WERI-Rb-1 (cell line): Measurements from ENCODE around the gene EIF3K.

ENCODE experiments used
- DNase-seq: peaks from one replicate; pipeline ENCODE4 v3.0.0-alpha.2; 2020
- H3K27ac ChIP-seq: fragments of 250-450 bp; sonication (Bioruptor Pico); 2 replicates; pipeline ENCODE4 v1.5.1; 2020; ENCODE audit warnings: mild to moderate bottlenecking, moderate library complexity
- H3K27me3 ChIP-seq: fragments of 250-450 bp; sonication (Bioruptor Pico); 2 replicates; pipeline ENCODE4 v1.5.1; 2021; ENCODE audit warnings: mild to moderate bottlenecking, low read depth, moderate library complexity; ENCODE audit not compliant: insufficient read depth, severe bottlenecking
- H3K36me3 ChIP-seq: fragments of 250-450 bp; sonication (Bioruptor Pico); 2 replicates; pipeline ENCODE4 v1.5.1; 2020; ENCODE audit warnings: mild to moderate bottlenecking, moderate library complexity
- H3K4me3 ChIP-seq: 2 replicates; pipeline ENCODE4 v1.5.1; 2011; ENCODE audit warnings: low read depth, mild to moderate bottlenecking, control low read depth, low read length
- H3K9me3 ChIP-seq: fragments of 250-450 bp; sonication (Bioruptor Pico); 2 replicates; pipeline ENCODE4 v1.5.1; 2021; ENCODE audit warnings: mild to moderate bottlenecking, moderate library complexity; ENCODE audit not compliant: severe bottlenecking
- TF ChIP-seq, protein P1 (sequence below): IDR thresholded peaks from 2 replicates; pipeline ENCODE4 v1.5.1; 2011; ENCODE audit warnings: low read depth, mild to moderate bottlenecking, control low read depth, inconsistent platforms, low read length

The EIF3K gene

DNA sequence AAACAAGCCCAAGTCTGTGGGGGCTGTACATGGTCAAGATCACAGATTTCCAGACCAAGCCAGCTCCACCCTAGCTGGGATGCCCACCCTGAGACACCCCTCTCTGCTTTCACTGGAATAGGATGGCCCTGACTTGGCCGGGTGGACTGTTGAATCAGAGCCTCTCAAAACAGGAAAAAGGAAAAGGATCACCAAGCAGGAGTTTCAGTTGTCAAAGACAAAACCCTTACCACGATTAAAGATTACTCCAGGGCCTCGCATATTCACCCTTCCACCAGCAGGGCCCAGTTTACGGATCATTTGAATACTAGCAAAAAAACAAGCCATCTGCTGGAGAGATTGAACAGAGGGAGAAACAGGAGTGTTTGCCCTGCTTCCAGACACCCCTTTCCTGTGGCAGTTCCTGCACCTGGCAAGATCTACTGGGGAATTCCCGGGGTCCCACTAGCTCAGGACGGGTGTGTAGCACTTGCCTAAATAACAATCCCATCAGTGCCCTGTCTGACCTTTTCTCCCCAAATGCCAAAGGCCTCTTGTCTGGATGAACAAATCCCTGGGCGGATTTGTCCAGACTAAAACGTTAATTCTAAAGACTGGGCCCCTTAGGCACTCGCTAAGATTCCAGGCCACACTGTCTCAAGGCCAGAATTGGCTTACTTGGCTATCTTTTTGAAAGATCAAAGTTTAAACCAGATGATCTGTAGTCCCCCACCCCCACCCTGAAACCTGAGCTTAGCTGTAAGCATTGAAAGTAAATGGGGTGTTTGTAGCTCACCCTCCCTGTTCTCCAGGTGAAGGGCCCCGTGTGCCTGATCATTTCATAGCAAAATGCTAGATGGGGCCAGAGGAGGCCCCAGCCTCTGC, 66.9 kb downstream of the EIF3K start:
- peak; percentile 76 for DNase-seq
- no peaks in the 10 kb centered on the region for H3K27me3 ChIP-seq
- H3K4me3 ChIP-seq = peak overlapping the region; percentile 1
- peaks cover 46% of the 10 kb centered on the region for H3K36me3 ChIP-seq
- peak overlapping the region; percentile 87 for H3K27ac ChIP-seq
- H3K9me3 ChIP-seq = no peaks in the 10 kb centered on the region
- TF ChIP-seq, protein P1, sequence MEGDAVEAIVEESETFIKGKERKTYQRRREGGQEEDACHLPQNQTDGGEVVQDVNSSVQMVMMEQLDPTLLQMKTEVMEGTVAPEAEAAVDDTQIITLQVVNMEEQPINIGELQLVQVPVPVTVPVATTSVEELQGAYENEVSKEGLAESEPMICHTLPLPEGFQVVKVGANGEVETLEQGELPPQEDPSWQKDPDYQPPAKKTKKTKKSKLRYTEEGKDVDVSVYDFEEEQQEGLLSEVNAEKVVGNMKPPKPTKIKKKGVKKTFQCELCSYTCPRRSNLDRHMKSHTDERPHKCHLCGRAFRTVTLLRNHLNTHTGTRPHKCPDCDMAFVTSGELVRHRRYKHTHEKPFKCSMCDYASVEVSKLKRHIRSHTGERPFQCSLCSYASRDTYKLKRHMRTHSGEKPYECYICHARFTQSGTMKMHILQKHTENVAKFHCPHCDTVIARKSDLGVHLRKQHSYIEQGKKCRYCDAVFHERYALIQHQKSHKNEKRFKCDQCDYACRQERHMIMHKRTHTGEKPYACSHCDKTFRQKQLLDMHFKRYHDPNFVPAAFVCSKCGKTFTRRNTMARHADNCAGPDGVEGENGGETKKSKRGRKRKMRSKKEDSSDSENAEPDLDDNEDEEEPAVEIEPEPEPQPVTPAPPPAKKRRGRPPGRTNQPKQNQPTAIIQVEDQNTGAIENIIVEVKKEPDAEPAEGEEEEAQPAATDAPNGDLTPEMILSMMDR = peak; percentile 43

GRCh38 chr19:38686530-38686888, 67.5 kb downstream of the EIF3K start:
- Histone ChIP-seq H3K27ac (peak overlapping the region; percentile 87), H3K27me3 (no peaks in the 10 kb centered on the region), H3K9me3 (no peaks in the 10 kb centered on the region), H3K36me3 (peaks cover 43% of the 10 kb centered on the region), H3K4me3 (no peak overlapping the region; the same call in 1 of the 2 replicates)
- TF ChIP-seq, protein P1 = peak; percentile 17; the same call in 1 of the 2 replicates
- DNase-seq = peak; percentile 31
